GM23338 (cell line): Measurements from ENCODE around the gene MAPRE3.

Experiments
- EZH2 ChIP-seq: fragments of 200-600 bp; sonication (generic); IDR thresholded peaks from one replicate; pipeline ENCODE4 v1.8.0; 2017; ENCODE audit warnings: antibody characterized with exemption, mild to moderate bottlenecking, low read depth; ENCODE audit not compliant: unreplicated experiment
- REST ChIP-seq: IDR thresholded peaks from one replicate; pipeline ENCODE4 v1.6.1; 2018; ENCODE audit warnings: antibody characterized with exemption; ENCODE audit not compliant: unreplicated experiment
- TF ChIP-seq, protein P1 (sequence below), 2 experiments: fragments of 200-600 bp in 1 of 2; sonication (generic) in 1 of 2; conservative IDR thresholded peaks; 2 replicates each; pipeline versions ENCODE4 v1.5.1 to v1.6.1; 2016 to 2017; ENCODE audit warnings: antibody characterized with exemption in 2 of 2, low read depth in 2 of 2, mild to moderate bottlenecking in 2 of 2, moderate library complexity in 1 of 2

DNA sequence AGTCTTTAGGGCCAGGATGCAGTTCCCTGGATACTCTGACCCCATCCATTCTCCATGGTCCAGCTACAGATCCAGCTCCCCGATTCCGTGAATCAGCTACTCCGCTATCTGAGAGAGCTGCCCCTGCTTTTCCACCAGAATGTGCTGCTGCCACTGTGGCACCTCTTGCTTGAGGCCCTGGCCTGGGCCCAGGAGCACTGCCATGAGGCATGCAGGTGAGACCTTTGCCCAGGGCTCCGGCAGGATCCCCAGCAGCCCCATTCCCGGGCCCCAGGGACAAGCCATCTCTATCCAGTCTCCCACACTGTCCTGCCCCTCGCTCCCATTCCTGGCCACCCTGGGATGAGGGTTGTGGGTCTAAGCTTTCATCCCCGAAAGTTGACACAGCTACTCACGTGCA lies 69.8 kb downstream of the MAPRE3 start:
- TF ChIP-seq REST = no peak
- TF ChIP-seq, protein P1, sequence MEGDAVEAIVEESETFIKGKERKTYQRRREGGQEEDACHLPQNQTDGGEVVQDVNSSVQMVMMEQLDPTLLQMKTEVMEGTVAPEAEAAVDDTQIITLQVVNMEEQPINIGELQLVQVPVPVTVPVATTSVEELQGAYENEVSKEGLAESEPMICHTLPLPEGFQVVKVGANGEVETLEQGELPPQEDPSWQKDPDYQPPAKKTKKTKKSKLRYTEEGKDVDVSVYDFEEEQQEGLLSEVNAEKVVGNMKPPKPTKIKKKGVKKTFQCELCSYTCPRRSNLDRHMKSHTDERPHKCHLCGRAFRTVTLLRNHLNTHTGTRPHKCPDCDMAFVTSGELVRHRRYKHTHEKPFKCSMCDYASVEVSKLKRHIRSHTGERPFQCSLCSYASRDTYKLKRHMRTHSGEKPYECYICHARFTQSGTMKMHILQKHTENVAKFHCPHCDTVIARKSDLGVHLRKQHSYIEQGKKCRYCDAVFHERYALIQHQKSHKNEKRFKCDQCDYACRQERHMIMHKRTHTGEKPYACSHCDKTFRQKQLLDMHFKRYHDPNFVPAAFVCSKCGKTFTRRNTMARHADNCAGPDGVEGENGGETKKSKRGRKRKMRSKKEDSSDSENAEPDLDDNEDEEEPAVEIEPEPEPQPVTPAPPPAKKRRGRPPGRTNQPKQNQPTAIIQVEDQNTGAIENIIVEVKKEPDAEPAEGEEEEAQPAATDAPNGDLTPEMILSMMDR (conservative IDR thresholded peaks at IDR 0.05; ENCODE audit: low read depth in 2 of 2) = no peak
- TF ChIP-seq EZH2 = no peak
